Esophagus squamous epithelium (tissue), 5 donors: ENCODE data around the gene FLT4. TPM values are rescaled to one million over a fixed set of nuclear protein-coding genes. Genes with fewer than 3 reads are reported as not detected.
"Not testable (repeated sequence)": the region's sequence is repeated elsewhere in the genome, so short reads cannot be mapped to it uniquely, and the experiment has no call there.

Source experiments
- DNase-seq: peaks from one replicate; lab custom pipeline; 2025; lab: John Stamatoyannopoulos, UW
- H3K27ac ChIP-seq, 4 donors: fragments of 200-600 bp; sonication (generic); one replicate each; pipeline ENCODE4 v1.5.1; 2016 to 2019; ENCODE audit warnings: mild to moderate bottlenecking in 1 of 4
- H3K27me3 ChIP-seq, 4 donors: fragments of 200-600 bp; sonication (generic); 1 replicate in 3 of 4; 2 replicates in 1 of 4; pipeline versions ENCODE4 v1.5.1 to v1.6.0; 2017 to 2021; ENCODE audit warnings: antibody characterized with exemption in 1 of 4
- H3K36me3 ChIP-seq, 3 donors: fragments of 200-600 bp; sonication (generic); one replicate each; pipeline ENCODE4 v1.5.1; 2016 to 2019
- H3K4me1 ChIP-seq, 3 donors: fragments of 200-600 bp; sonication (generic); one replicate each; pipeline ENCODE4 v1.5.1; 2017 to 2019
- H3K4me3 ChIP-seq, 4 donors: fragments of 200-600 bp; sonication (generic); 1 replicate in 3 of 4; 2 replicates in 1 of 4; pipeline ENCODE4 v1.5.1; 2016 to 2019; ENCODE audit warnings: mild to moderate bottlenecking in 2 of 4, moderate library complexity in 1 of 4
- H3K9me3 ChIP-seq, 3 donors: fragments of 200-600 bp; sonication (generic); one replicate each; pipeline ENCODE4 v1.5.1; 2016 to 2019
- POLR2A ChIP-seq, 4 donors: fragments of 450-650 bp; IDR thresholded peaks; one replicate each; pipeline ENCODE4 v1.6.1; 2017; ENCODE audit warnings: antibody characterized with exemption in 4 of 4, mild to moderate bottlenecking in 4 of 4, moderate library complexity in 3 of 4
- WGBS, 2 donors: methylation state at CpG; one replicate each; pipeline ENCODE4 v1.1.5; 2018; 5-methylcytosine and 5-hydroxymethylcytosine counted together
- intact Hi-C: fragments of 100-400 bp; cut with DNase I; formaldehyde crosslinking; loops from one replicate; pipeline ENCODE4 v1.15.0; 2022
- total RNA-seq, 4 donors: library from RNA; depleted of rRNA; stranded (reverse); fragments of >200 nt; gene quantifications; one replicate each; pipeline ENCODE4 v1.1.0, GENCODE V29; 2016
- TF ChIP-seq, protein P1 (sequence below), 6 experiments: fragments of 450-650 bp in 4 of 6; fragments of 200-600 bp in 2 of 6; sonication (generic) in 2 of 6; IDR thresholded peaks; one replicate each; pipeline ENCODE4 v1.5.1; 2016 to 2019; ENCODE audit warnings: antibody characterized with exemption in 6 of 6, mild to moderate bottlenecking in 4 of 6, moderate library complexity in 4 of 6
- donor health status: DM: yes; HTN: yes; CAD: no.

FLT4 gene
- total RNA-seq, 4 donors from 2014 or later = 0.97 to 13.5 (median 4.2) TPM

DNA sequence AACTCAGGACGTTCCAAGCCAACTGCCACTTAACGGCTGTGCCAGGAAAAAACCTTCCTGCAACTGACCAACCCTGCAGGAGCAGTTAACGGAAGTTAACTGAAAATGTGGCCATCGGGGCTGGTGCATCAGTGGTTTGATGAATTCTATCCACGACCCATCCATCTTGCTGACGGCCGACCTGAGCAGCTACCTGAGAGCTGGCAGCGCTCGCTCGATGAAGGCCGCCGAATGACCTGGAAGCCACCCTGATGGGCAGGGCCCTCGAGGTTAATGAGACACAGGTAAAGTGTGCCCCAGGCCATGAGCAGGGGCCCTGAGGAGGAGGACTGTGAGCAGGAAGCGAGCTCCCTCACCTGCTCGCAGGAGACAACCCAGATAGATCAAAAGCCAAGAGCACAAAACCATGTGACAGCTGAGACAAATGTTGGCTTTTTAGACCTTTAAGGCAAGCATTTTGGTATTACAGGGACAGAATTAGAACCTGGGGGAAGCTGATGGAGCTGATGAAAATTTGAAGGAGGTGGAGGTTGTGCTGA is 35.3 kb upstream of the FLT4 start:
- intact Hi-C loops = no loop called here
- no peak for DNase-seq
- 56 to 89% methylated on average over 6 to 14 of the region's 15 CpGs for WGBS, 2 donors
- Histone ChIP-seq H3K27me3 (peaks cover 0 to 75% (median 0%) of the 10 kb centered on the region in 4 donors), H3K27ac (no peak overlapping the region), H3K4me1 (no peaks in the 10 kb centered on the region), H3K4me3 (no peak overlapping the region), H3K9me3 (no peaks in the 10 kb centered on the region), H3K36me3 (no peaks in the 10 kb centered on the region)
- TF ChIP-seq POLR2A (IDR thresholded peaks at IDR 0.05) = no peak
- TF ChIP-seq, protein P1, sequence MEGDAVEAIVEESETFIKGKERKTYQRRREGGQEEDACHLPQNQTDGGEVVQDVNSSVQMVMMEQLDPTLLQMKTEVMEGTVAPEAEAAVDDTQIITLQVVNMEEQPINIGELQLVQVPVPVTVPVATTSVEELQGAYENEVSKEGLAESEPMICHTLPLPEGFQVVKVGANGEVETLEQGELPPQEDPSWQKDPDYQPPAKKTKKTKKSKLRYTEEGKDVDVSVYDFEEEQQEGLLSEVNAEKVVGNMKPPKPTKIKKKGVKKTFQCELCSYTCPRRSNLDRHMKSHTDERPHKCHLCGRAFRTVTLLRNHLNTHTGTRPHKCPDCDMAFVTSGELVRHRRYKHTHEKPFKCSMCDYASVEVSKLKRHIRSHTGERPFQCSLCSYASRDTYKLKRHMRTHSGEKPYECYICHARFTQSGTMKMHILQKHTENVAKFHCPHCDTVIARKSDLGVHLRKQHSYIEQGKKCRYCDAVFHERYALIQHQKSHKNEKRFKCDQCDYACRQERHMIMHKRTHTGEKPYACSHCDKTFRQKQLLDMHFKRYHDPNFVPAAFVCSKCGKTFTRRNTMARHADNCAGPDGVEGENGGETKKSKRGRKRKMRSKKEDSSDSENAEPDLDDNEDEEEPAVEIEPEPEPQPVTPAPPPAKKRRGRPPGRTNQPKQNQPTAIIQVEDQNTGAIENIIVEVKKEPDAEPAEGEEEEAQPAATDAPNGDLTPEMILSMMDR (IDR thresholded peaks at IDR 0.05) = no peak

DNA sequence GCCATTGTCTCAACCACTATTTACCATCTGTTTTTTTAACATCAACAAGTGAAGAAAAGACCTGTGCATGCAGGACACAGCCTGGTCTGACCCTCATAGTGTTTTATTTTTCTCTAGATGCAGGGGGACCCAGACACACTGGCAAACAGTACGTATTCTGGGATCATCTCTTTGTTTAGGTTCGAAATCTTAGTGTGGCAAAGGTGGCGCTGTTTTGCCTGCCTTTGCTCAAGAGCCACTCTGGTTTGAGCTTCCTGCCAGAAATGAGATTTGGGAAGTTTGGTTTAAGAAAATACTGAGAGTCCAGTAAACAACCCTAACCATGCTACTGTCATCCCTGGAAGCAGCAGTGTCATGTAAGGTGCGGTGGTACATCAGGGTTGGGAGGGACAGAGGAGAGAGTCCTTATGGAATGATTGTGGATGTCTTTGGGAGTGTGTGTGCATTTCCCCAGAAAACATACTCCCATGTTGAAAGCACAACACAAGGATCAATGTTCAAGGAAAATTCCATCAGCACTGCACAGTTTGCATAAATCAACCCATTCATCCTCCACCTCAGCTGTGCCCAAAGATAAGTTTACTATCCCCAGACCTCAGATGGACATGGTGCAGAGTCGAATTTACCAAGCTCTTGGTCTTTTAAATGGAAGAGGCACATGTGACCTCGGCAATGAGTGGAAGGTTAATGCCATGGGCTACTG is 34.0 kb upstream of the FLT4 start:
- 69 to 91% methylated on average over 4 to 5 of the region's 6 CpGs for WGBS, 2 donors
- Histone ChIP-seq H3K27ac (no peak overlapping the region), H3K27me3 (peaks cover 0 to 71% (median 0%) of the 10 kb centered on the region in 4 donors), H3K4me1 (no peaks in the 10 kb centered on the region), H3K36me3 (no peaks in the 10 kb centered on the region), H3K4me3 (no peak overlapping the region), H3K9me3 (no peaks in the 10 kb centered on the region)
- intact Hi-C loops = no loop called here
- DNase-seq = no peak
- TF ChIP-seq, protein P1 (IDR thresholded peaks at IDR 0.05) = no peak
- no peak for TF ChIP-seq POLR2A (IDR thresholded peaks at IDR 0.05)

DNA sequence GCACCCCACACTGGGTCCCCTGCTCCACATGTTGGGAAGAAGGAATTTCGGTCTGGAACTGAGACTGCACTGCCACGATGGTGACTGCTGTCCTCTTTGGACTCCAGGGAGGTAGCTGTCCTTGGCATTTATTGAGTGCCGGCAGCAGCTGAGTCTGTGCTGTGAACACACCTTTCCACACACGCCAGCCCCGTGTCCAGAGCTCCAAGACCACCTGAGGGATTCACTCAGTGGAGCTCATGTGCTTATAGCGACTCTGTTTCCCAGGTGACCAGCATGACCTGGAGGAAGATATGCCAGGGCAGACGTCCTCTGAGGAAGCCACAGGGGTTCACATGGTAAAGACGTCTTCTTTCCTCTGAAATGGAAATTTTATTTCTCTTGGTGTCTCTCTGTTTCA is 33.2 kb upstream of the FLT4 start:
- intact Hi-C loops = no loop called here

DNA sequence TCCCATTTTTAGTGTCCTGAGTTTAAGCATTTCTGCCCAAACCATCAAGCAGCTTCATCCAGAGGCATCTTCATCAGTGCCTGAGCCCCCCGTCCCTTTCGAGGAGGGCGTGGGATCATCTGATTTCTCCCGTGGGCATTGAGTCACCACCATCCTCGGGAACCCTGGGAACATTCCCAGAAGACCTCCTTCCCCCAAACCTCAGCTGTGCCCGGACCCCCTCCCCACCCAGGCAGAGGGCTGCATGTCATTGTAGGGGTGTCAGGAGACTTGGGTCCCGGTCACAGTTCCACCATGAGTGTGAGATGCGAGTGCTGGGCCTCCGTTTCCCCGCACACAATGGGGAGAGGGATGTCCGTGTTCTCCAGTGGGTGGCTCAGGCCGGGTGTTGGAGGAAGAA is 32.6 kb upstream of the FLT4 start:
- not testable (repeated sequence) for H3K36me3 ChIP-seq

More for the DNA sequence above, 33.2 kb upstream of the FLT4 start:
- no peak for DNase-seq
- Histone ChIP-seq H3K36me3 (no peaks in the 10 kb centered on the region), H3K27me3 (peaks cover 0 to 67% (median 0%) of the 10 kb centered on the region in 4 donors), H3K9me3 (no peaks in the 10 kb centered on the region), H3K4me1 (no peaks in the 10 kb centered on the region), H3K4me3 (no peak overlapping the region), H3K27ac (no peak overlapping the region)
- 49 to 77% methylated on average over 3 to 6 of the region's 8 CpGs for WGBS, 2 donors
- no peak for TF ChIP-seq POLR2A (IDR thresholded peaks at IDR 0.05)
- TF ChIP-seq, protein P1 (IDR thresholded peaks at IDR 0.05) = no peak

DNA sequence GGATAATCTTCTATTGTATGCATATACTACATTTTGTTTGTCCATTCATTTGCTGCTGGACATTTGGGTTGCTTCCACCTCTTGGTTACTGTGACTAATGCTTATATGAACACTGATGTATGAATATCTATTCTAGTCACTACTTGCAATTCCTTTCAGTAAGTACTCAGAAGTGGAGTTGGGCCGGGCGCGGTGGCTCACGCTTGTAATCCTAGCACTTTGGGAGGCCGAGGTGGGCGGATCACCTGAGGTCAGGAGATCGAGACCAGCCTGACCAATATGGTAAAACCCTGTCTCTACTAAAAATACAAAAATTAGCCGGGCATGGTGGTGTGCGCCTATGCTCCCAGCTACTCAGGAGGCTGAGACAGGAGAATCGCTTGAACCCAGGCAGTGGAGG is 28.9 kb upstream of the FLT4 start:
- WGBS, 2 donors = 87 to 94% methylated on average over 10 of the region's 10 CpGs
- H3K27ac ChIP-seq, intact Hi-C loops, H3K9me3 ChIP-seq, DNase-seq, H3K36me3 ChIP-seq, H3K4me3 ChIP-seq, H3K4me1 ChIP-seq: not testable (repeated sequence)
- peaks cover 0 to 69% (median 0%) of the 10 kb centered on the region in 4 donors for H3K27me3 ChIP-seq

More for the DNA sequence above, 32.6 kb upstream of the FLT4 start:
- H3K4me3 ChIP-seq, H3K4me1 ChIP-seq, H3K27ac ChIP-seq, H3K9me3 ChIP-seq, intact Hi-C loops, DNase-seq: not testable (repeated sequence)
- H3K27me3 ChIP-seq = peaks cover 0 to 66% (median 0%) of the 10 kb centered on the region in 4 donors
- WGBS, 2 donors = 50 to 80% methylated on average over 2 to 4 of the region's 12 CpGs

DNA sequence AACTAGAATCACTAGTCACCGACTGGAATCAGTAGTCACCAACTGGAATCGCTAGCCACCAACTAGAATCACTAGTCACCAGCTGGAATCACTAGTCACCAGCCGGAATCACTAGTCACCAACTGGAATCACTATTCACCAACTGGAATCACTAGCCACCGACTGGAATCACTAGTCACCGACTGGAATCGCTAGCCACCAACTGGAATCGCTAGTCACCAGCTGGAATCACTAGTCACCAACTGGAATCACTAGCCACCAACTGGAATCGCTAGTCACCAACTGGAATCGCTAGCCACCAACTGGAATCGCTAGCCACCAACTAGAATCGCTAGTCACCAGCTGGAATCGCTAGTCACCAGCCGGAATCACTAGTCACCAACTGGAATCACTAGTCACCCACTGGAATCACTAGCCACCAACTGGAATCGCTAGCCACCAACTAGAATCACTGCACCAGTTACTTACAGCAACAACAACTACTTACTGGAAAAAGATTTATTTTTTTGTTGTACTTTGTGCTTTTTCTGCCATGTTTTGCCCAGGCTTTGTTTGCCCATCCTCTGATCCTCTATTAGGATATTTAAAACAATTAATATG is 25.7 kb upstream of the FLT4 start:
- DNase-seq = no peak
- Histone ChIP-seq H3K36me3 (no peaks in the 10 kb centered on the region), H3K4me3 (no peak overlapping the region), H3K27ac (no peak overlapping the region), H3K9me3 (no peaks in the 10 kb centered on the region), H3K27me3 (peaks cover 0 to 71% (median 0%) of the 10 kb centered on the region in 4 donors), H3K4me1 (peaks cover 0 to 8% (median 0%) of the 10 kb centered on the region in 3 donors)
- 88 to 91% methylated on average over 13 to 14 of the region's 14 CpGs for WGBS, 2 donors
- intact Hi-C loops = no loop called here
- TF ChIP-seq, protein P1 (IDR thresholded peaks at IDR 0.05) = no peak
- TF ChIP-seq POLR2A (IDR thresholded peaks at IDR 0.05) = no peak

DNA sequence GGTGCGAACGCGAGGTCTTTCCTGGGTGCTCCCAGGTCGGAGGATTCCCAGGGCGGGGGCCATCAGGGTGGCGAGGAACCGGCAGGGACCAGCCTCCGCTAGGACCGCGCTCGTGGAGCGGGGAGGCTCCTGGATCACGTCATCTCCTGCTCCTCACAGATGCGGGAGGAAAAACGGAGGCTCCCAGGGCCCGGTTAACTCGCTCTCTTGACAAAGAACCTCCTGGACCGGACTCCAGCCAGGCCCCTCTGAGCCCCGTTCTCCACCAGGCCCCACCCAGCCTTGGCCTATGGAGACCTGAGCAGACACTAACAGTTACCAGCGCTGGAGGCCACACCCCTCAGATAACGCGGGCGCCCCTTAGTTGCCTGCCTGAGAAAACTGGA is 24.7 kb upstream of the FLT4 start:
- DNase-seq, H3K27ac ChIP-seq, H3K4me1 ChIP-seq, H3K36me3 ChIP-seq, intact Hi-C loops, H3K9me3 ChIP-seq: not testable (repeated sequence)
- Histone ChIP-seq H3K27me3 (peaks cover 0 to 63% (median 0%) of the 10 kb centered on the region in 4 donors), H3K4me3 (peak overlapping the region in 1 of 4 donors; percentile 38)
- WGBS, 2 donors = 0% methylated on average over 6 of the region's 23 CpGs; no CpG with 5 or more reads in 1 of the 2 donors
